D341Med (cell line): ENCODE results near the gene CORO2A.

ENCODE experiments used
- DNase-seq: peaks from one replicate; pipeline ENCODE4 v3.0.0; 2012; ENCODE audit warnings: low spot score

CORO2A gene

DNA sequence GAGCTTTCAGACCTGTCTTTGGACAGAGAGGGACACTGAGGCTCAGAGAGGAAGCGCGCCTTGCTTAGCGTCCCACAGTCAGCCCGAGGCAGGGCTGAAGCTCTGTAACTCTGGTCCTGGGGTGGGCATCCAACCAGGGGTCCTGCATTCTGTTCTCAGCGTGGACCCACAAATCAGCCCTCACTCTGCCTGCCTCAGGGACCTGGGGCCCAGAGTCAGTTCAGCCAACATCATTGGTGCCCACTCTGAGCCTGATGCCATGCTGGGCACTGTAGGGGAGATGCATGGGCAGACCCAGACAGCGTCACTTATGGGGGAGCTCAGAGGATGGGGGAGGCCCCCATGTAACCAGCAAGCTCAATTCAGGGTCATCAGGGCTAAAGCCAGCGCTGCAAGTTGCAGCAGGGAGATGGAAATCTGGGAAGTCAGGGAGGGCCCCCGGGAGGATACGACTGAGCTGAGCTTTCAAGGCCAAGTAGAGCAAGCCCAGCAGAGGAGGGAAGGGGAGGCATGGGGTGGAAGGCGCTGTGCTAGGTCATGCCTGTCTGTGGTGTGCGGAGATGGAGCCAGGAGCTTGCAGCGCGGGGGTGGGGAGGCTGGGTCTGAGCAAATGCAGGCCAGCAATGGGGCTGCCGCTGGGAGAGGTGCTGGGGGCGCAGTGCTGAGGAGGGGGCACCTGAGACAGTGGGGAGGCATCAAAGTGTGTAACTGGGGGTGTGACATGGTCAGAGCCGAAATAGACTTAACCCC, 21.1 kb downstream of the CORO2A start:
- no peak for DNase-seq

DNA sequence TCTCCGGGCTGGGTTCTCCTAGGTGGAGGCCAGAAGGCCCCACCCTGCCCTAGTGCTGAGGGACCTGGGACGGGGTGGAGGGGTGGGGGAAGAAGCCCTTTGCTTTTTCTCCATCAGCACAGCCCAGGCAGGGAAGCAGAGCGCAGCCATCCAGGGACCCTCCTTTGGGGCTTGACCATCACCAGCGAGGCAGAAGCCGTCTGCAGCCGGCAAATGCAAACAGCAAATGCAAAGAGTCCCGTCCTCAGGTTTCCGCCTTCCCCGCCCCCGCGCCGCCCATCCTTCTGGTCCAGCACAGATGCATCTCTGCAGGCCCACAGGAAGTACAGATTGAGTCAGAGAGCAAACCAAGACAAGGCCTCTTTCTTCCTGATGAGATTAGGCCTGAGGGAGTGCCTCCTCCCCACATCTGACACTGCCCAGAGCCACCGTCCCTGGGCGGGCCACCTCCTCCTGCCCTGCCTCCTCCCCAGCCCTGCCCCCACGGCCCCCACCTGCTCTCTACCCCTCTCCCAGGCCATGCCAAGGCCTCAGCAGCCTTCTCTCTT, 23.4 kb downstream of the CORO2A start:
- no peak for DNase-seq

DNA sequence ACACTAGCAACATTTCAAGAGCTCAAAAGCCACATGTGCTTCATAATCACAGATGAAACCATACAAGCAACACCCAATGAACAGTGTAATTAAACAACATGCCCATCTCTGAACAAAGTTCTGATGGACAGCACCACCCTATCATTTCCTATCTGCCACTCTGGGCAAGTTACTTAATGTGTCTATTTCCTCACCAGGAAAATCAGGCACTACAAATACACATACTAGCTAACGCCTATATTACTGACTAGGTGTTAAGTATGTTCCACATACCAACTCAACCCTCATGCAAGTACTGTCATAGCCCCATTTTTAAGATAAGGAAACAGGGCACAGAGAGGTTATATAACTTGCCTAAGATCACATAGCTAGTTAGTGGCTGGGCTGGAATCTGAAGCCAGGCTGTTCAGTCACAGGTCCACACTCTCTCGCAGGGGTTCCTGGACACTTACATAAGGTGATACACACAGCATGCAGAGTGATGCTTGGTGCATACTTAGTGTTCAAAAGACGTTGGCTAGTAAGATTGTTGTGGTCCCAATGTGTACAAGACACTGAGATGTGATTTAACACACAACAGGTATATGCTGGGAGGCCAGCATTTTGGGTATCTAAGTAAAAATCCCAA, 24.2 kb downstream of the CORO2A start:
- no peak for DNase-seq

DNA sequence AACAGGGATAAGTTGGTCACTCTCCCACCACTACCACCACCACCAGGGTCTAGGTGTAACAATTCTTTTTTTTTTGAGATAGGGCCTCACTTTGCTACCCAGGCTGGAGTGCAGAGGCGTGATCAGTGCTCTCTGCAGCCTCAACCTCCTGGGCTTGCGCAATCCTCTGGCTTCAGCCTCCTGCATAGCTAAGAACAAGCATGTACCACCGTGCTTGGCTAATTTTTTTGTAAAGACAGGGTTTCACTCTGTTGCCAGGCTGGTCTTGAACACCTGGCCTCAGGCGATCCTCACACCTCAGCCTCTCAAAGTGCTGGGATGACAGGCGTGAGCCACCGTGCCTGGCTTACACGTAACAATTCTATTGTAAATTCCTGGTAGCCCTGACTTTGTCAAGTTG, 27.5 kb downstream of the CORO2A start:
- DNase-seq: no peak

DNA sequence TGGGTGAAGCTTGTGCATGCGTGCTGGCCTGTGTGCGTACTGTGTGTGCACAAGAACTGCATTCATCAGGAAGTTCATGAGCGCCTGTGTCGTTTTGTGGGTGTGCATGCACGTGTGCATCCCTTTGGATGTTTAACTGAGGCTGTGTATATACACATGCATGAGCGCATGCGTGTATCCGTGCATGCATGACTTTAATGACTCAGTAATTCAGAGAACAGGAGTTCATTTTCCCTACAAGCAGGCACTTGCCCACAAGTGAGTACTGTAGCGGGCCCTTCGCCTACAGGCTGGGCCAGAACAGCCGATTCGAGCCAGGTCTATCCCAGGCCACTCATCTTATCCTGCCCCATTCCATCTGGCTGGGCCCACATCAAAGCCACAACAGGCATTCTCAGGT, 29.8 kb downstream of the CORO2A start:
- DNase-seq: no peak

DNA sequence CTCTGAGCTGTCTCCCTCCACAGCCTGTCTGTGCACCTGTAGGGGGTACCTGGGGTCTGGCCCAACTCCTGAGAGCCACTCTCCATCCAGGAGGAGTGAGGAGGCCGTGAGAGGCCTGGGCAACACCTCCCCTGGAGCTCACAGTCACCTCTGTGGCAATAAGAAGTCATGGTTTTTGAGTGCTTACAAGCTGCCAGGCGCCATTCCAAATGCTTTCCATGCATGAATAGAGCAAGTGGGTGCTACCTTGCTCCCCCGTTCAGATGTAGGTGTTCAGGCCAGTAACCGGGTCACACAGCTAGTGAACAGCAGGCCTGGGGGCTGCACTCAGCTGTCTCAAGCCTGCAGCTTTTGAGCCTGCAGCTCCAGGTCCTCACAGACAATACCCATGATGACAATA, 30.6 kb downstream of the CORO2A start:
- no peak for DNase-seq

DNA sequence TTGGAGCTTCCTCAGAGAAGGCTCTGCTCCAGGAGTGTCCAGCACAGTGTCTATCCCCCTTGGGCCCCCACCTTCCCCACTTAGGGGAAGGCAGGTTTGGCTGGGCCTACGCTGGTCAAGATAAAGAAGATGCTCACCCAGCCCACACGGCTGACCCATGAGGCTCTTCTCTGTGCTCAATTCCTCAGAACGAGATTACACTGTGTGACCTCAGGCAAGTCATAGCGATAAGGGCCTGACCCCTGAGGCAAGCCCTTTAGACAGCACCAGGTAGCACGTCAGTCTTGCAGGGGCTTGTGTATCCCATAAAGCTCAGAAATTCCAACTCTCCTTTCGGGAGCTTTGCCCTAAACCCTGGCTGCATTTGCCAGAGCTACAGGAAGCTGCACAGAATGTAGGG, 32.6 kb downstream of the CORO2A start:
- no peak for DNase-seq

DNA sequence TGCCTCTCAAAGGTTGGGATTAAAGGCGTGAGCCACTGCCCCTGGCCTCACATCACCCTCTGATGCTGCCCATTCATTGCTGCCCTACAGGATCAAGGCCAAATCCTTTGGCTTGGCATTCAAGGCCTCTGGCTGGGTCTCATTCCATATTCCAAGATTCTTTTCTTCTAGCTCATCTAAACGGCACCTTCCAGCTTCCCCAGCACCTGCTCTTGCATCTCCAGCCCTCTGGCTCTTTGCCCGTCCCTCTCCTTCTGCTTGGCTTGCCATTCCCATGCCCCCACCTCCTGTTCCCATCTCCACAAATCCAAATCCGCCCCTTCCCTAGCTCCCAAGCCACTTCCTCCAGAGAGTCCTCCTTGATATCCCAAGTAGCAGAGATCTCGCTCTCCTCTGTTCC, 33.1 kb downstream of the CORO2A start:
- DNase-seq: no peak

DNA sequence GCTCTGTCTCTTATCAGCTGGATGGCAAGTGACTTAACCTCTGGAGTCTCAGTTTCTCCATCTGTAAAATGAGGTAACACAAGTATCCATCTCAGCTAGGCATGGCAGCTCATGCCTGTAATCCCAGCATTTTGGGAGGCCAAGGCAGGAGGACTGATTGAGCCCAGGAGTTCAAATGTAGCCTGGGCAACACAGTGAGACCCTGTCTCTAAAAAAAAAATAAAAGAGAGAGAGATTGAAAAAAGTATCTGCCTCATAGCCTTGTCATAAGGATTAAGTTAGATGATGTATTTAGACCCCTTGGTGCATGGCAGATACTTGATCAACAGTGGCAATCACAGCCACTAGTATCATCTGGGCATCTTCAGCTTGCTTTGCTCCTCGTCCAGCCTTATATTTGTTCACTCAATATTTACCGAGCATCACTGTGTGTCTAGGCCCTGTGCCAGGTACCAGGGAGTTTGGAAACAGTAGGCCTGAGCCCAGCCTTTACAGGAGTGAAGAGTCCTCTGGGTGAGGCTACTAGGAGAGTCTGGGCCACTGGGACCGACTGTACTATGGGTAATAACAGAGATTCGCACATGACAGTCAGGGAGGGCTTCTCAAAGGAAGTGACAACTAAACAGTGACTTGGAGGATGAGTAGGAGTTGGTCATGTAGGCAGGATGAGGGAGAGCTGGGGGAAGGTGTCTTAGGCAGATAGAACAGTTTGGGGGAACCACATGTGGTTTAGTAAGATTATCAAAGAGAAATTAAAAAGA, 34.2 kb downstream of the CORO2A start:
- DNase-seq: no peak

DNA sequence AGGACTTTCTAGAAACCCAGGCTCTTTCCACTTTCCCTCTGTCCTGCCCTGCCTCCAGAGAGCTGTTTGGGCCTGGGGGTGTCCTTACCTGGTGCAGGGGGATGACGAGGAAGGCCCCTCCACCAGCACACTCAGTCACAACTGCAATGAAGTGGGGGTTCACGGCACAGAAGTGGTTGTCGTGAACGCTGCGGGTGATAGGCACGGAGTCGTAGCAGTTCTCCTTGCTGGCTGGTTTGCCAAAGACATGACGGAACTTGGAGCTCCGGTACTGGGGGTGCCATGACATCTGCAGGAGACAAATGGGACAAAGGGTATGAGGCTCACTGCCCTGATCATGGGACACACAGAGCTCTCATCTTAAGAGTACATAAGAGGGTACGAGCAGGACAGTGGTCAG, 35.1 kb downstream of the CORO2A start:
- DNase-seq: no peak

DNA sequence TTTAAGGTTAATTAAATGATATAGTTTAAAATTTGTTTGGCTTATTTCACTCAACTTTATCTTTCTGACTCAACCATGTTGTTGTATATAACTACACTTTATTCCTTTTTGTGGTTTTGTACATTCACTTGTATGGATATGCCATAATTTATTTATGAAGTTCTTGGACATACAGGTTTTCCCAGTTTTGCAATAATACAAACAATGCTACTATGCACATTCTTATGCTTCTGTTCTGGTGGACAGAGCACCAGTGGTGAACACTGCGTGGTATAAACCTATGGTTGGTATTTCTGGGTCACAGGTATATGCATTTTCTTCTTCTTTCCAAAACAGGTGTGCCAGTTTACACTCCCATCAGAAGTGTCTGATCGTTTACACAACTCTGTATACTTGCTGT, 37.8 kb downstream of the CORO2A start:
- DNase-seq: no peak

DNA sequence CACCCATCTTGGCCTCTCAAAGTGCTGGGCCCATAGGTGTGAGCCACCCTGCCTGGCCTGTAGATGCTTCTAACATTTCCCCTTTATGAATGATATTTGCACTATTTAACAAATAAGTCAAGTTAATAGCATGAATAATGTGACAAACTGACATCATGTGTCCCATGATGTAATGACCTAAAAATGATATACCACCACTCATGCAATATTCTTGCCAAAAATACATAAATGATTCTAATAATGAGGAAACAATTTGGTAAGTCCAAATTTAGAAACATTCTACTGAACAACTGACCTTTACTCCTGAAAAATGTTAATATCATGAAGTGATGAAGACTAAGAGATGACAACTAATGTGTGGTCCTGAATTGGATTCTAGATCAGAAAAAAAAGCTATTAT, 39.9 kb downstream of the CORO2A start:
- DNase-seq: no peak

DNA sequence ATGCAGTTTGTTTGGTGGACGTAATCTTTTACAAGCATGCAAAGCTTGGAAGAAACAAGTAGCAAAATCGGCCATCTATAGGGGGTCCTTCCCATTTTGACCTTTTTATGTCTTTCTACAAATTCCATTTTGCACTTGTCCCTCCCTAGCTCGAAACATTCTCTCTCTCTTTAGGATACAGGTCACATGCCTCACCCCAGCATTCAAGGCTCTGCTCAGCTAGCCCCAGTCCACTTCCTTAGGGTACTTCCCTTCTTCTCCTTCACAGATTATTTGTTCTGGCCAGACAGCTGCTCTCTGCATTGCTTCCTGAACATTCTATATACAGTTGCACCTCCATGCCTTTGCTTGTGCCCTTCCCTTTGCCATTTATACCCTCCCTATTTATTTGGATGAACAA, 41.7 kb downstream of the CORO2A start:
- DNase-seq: no peak

DNA sequence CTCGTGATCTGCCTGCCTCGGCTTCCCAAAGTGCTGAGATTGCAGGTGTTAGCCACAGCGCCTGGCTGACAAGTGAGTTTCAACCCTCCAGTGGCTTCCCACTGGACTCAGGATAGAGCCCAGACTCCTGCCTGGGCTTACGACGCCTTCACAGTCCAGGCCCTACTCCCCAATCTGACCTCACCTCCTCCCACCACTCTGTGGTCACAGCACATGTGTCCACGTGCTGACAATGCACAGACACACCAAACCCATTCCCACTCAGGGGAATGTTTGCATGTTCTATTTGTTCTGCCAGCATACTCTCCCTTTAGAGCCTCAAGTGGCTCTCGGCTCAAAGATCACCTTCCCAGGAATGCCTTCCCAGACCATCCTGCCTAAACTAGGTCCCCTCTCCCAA, 42.3 kb downstream of the CORO2A start:
- no peak for DNase-seq

DNA sequence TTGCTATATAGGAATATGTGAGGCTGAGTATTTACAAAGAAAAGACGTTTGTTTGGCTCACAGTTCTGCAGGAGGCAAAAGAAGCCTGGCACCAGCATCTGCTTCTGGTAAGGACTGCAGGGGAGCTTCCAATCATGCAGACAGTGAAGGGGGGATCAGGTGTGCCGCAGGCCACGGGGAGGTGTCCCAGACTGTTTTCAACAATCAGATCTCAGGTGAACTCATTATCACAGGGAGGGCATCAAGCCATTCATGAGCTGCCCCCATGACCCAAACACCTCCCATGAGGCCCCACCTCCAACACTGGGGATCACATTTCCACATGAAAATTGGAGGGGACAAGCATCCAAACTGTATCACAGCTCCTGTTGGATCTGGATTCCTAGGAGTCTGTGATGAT, 43.0 kb downstream of the CORO2A start:
- DNase-seq: no peak

DNA sequence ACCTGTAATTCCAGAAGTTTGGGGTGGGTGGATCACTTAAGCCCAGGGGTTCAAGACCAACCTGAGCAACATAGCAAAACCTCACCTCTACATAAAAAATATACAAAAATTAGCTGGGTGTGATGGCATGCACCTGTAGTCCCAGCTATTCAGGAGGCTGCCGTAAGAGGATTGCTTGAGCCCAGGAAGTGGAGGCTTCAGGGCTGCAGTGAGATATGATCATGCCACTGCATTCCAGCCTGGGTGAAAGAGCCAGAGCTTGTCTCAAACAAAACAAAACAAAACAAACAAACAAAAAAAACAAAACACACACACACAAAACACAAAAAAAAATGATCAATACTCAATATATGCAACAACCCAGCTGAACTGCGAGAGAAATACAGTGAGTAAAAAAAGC, 44.0 kb downstream of the CORO2A start:
- no peak for DNase-seq

DNA sequence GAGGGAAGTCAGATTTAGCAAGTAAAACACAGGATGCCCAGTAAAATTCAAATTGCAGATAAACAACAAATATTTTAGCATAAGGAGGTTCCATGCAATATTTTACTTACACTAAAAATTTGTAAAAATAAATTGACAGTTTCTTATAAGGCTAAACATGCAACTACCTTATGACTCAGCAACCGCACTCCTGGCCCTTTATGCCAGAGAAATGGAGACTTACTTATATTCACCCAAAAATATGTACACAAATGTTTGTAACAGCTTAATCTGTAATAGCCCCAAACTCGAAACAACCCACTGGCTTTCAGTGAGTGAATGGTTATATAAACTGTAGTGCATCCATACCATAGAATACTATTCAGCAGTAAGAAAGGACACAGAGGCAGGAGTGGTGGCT, 44.9 kb downstream of the CORO2A start:
- DNase-seq: no peak

DNA sequence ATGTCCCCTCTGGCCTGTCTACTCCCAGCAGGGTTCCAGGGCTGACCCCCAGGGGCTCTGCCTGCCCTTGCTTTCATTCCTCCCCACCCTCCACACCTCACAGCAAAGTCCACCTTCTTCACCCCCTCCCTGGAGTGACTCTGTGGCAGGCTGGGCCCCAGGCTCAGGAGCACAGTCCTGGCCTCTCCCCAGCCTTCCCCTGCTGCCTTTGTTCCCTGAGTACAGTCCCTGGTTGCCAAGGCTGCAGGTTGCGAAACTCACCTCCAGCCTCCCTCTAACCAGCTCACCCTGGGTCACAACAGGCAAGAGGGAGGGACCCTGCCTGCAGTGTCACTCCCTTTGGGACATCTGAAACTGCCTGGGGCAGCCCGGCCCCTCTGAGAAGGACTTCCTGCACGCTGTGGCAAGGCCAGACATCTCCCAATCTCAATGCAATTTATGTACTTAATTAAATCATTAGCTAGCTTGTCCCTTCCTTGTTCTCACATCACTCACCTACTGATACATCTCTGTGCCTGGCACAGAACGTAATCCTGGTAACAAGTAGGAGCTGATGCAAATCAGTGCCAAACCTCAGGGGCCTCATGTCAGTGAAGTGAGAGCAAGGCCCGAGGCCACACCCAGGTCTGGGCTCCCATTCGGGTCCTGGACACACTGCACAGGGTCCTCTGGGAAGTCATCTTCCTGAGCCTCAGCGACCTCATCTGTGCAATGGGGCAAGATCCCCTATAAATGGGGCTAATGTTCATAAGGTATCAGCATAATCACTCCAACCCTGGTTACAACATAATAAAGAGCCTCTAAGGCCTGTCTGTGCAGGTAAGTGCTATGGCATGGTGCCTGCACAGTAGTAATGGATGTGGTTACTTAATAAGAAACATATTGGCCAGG, 46.1 kb downstream of the CORO2A start:
- no peak for DNase-seq

DNA sequence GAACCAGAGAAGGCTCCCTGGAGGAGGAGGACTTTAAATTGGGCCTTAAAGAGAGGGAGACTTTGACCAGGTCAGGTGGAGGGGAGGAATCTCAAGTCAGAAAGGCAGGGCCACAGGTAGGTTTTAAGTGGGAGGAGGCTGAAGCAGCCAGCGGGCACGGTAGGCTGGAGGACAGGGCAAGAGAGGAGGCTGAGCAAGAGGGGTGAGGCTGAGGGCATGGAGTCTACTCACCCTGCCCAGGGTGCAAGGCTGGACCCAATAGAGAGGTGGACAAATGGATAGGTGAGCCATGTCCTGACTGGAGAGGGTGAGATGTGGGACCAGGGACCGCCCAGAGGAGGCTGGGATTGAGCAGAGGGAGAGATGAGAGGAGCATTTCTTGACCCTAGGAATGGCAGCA, 47.8 kb downstream of the CORO2A start:
- no peak for DNase-seq

DNA sequence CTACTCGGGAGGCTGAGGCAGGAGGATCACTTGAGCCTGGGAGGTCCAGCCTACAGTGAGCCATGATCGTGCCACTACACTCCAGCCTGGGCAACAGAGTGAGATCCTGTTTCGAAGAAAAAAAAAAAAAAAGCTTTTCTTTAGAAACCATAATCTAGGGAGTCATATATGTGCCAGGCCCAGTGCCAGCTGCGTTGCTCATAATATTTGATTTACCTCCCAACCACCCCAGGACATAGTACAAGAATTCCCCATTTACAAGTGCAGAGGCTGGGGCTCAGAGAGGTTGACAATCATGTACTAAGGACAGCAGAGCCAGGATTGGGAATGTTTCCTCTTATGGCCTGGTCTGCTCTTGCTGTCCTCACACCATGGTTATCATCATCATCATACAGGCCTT, 48.4 kb downstream of the CORO2A start:
- DNase-seq: no peak

DNA sequence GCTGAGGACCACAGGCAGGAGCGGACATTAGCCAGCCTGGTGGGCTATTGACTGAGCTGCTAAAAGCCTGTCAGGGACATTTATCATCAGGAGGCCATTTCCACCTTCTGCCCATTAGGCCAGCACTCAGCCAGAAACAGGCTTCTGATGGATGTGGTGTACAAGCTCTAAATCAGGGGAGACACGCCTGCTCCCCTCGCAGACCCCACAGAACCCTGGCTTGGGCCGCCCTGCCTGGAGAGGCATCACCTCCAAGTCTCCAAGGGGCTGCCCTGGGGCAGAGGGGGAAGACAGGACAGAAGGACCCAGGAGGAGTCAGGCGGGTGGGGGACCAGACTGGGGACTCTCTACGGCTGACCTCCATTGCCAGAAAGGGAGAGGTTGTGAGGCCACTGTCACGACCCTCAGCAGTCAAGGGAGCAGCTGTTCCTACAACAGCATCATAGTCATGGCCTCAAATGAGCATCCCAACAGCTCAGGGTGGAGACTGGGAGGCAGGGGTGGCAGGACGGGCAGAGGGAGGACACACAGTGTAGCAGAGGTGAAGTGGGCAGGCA, 49.4 kb downstream of the CORO2A start:
- no peak for DNase-seq
